Measurements from ENCODE around the gene SPOCK2.

Gene SPOCK2

GRCh38 chr10:72058989-72059842 lies 29.1 kb downstream of the SPOCK2 start:
- DNase-seq (ENCODE audit: low read depth in 2 of 2, low spot score in 1 of 2) = no peak

GRCh38 chr10:72058347-72058898 lies 29.9 kb downstream of the SPOCK2 start:
- no peak for DNase-seq (ENCODE audit: low read depth in 2 of 2, low spot score in 1 of 2)

- DNase-seq (ENCODE audit: low read depth in 2 of 2, low spot score in 1 of 2) = no peak
Measured at GRCh38 chr10:72056932-72057751, 31.2 kb downstream of the SPOCK2 start.

- DNase-seq (ENCODE audit: low read depth in 2 of 2, low spot score in 1 of 2) = no peak
Measured at GRCh38 chr10:72056113-72056512, 32.2 kb downstream of the SPOCK2 start.

- DNase-seq (ENCODE audit: low read depth in 2 of 2, low spot score in 1 of 2) = no peak
Measured at GRCh38 chr10:72053690-72054089, 34.7 kb downstream of the SPOCK2 start.

- DNase-seq (ENCODE audit: low read depth in 2 of 2, low spot score in 1 of 2) = no peak
Measured at GRCh38 chr10:72050873-72051272, 37.5 kb downstream of the SPOCK2 start.

GRCh38 chr10:72049969-72050781 lies 38.2 kb downstream of the SPOCK2 start:
- DNase-seq (ENCODE audit: low read depth in 2 of 2, low spot score in 1 of 2) = no peak

- no peak for DNase-seq (ENCODE audit: low read depth in 2 of 2, low spot score in 1 of 2)
Measured at GRCh38 chr10:72049472-72049871, 38.9 kb downstream of the SPOCK2 start.

- peak; percentile 78 to 90 for DNase-seq (ENCODE audit: low read depth in 2 of 2, low spot score in 1 of 2)
Measured at GRCh38 chr10:72048450-72049124, 39.8 kb downstream of the SPOCK2 start.

- no peak for DNase-seq (ENCODE audit: low read depth in 2 of 2, low spot score in 1 of 2)
Measured at GRCh38 chr10:72045586-72045985, 42.8 kb downstream of the SPOCK2 start.

GRCh38 chr10:72044417-72045041 lies 43.8 kb downstream of the SPOCK2 start:
- no peak for DNase-seq (ENCODE audit: low read depth in 2 of 2, low spot score in 1 of 2)

- DNase-seq (ENCODE audit: low read depth in 2 of 2, low spot score in 1 of 2) = no peak
Measured at GRCh38 chr10:72043016-72043834, 45.1 kb downstream of the SPOCK2 start.

- DNase-seq (ENCODE audit: low read depth in 2 of 2, low spot score in 1 of 2) = no peak
Measured at GRCh38 chr10:72041491-72041890, 46.9 kb downstream of the SPOCK2 start.

GRCh38 chr10:72039377-72039776 lies 49.0 kb downstream of the SPOCK2 start:
- no peak for DNase-seq (ENCODE audit: low read depth in 2 of 2, low spot score in 1 of 2)

- DNase-seq (ENCODE audit: low read depth in 2 of 2, low spot score in 1 of 2) = no peak
Measured at GRCh38 chr10:72038458-72039001, 49.8 kb downstream of the SPOCK2 start.

GRCh38 chr10:72037811-72038210 lies 50.5 kb downstream of the SPOCK2 start:
- DNase-seq (ENCODE audit: low read depth in 2 of 2, low spot score in 1 of 2) = no peak

- DNase-seq (ENCODE audit: low read depth in 2 of 2, low spot score in 1 of 2) = no peak
Measured at GRCh38 chr10:72037266-72037665, 51.1 kb downstream of the SPOCK2 start.

- DNase-seq (ENCODE audit: low read depth in 2 of 2, low spot score in 1 of 2) = no peak
Measured at GRCh38 chr10:72035252-72035887, 53.0 kb downstream of the SPOCK2 start.
